ENCODE data around the gene GINS2. TPM values are rescaled to one million over a fixed set of nuclear protein-coding genes. Genes with fewer than 3 reads are reported as not detected.

The GINS2 gene
- total RNA-seq, 1 donor from 2014 or later: 0.45 TPM

Other genes starting within 250 kb of the GINS2 start
- 9.6 and 44.6 TPM in 2 replicates for gene GSE1, start 75.6 kb downstream of the GINS2 start, total RNA-seq
- 1.6 and 8.5 TPM in 2 replicates for gene C16orf74, start 62.1 kb upstream of the GINS2 start, total RNA-seq
- 25.5 and 26.6 TPM in 2 replicates for gene EMC8, start 110.6 kb upstream of the GINS2 start, total RNA-seq
- gene COX4I1, start 110.7 kb upstream of the GINS2 start, total RNA-seq: 349 and 463 TPM in 2 replicates
- 1.0 and 1.9 TPM in 2 replicates for gene IRF8, start 210.2 kb upstream of the GINS2 start, total RNA-seq